GM03348 (cell line): Measurements from ENCODE around the gene B4GALT2.
A peak's percentile ranks its signal among the peaks of the same experiment; 100 is the strongest.

ENCODE experiments used
- DNase-seq: peaks from one replicate; pipeline ENCODE4 v3.0.0; 2012; ENCODE audit warnings: low spot score

B4GALT2 gene

DNA sequence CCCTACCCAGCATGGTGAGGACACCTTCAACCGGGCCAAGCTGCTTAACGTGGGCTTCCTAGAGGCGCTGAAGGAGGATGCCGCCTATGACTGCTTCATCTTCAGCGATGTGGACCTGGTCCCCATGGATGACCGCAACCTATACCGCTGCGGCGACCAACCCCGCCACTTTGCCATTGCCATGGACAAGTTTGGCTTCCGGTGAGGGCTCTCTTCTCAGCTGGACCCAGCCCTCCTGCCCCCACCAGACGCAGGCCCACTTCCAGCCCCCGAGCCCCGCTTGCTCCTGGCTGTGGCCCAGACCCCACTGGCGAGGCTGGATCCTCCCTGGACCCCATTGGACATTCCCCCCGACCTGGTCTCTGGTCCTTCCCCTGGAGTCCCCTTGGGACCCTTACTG lies 5.8 kb downstream of the B4GALT2 start:
- DNase-seq, result no peak

DNA sequence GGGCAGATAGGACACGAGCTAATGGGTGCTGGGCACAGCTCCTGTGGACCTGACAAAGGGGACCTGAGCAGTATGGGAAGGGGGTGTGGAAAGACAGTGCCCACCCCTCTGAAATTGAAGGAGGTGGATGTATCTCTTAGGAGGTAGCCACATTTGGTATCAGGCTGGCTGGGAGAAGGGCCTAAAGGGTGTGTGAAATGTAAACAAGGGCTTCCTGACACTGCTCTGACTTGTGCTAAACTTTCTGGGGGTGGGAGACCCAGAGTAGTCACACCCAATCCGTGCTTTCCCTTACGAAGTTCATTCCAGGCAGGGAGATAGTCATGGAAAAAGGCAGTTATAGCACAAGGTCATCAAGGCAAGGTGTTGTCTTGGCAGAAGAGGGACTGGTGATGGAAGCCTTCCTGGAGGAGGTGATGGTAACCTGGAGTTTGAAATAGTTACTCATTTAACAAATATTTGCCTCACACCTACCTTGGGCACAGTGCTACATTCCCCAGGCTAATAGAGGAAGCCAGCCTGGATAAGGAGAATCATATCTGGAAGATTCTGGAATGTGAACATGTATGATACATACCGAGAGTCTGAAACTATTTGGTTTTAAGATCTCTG lies 7.1 kb downstream of the B4GALT2 start:
- DNase-seq, result no peak

- DNase-seq, result no peak
These were observed 7.7 kb downstream of the B4GALT2 start for GRCh38 chr1:43986712-43987111.

DNA sequence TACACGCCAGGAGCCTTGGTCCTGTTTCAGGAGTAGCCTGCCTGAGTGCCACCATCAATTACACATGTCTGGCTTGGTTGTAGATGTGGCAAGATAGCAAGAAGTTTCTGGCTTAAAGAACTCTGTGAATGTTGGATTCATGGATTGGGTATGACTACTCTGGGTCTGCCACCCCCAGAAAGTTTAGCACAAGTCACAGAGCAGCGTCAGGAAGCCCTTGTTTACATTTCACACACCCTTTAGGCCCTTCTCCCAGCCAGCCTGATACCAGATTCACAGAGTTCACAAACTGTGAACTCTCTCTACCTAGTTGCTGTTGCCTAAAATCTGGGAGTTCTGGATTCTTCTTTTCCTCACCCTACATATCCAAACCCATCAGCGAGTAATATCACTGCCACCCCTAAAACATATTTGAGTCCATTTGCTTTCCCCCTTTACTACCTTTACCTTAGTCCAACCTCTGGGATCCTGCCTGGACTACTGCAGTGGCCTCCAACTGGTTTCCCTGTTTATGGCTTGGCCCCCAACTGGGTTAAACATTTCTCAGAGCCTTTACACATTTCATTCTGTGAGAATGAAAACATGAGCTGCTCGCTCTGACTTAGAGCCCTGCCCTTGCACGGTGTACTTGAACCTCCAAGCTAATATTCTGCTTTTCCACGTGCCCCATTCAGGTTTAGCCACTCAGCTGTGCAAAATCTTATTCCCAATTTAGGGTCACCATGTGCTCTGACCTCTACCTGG lies 8.3 kb downstream of the B4GALT2 start:
- no peak for DNase-seq

GRCh38 chr1:43990271-43991199 lies 11.5 kb downstream of the B4GALT2 start:
- DNase-seq, result peak; percentile 26

GRCh38 chr1:43991200-43991475 lies 12.1 kb downstream of the B4GALT2 start:
- DNase-seq, result no peak

DNA sequence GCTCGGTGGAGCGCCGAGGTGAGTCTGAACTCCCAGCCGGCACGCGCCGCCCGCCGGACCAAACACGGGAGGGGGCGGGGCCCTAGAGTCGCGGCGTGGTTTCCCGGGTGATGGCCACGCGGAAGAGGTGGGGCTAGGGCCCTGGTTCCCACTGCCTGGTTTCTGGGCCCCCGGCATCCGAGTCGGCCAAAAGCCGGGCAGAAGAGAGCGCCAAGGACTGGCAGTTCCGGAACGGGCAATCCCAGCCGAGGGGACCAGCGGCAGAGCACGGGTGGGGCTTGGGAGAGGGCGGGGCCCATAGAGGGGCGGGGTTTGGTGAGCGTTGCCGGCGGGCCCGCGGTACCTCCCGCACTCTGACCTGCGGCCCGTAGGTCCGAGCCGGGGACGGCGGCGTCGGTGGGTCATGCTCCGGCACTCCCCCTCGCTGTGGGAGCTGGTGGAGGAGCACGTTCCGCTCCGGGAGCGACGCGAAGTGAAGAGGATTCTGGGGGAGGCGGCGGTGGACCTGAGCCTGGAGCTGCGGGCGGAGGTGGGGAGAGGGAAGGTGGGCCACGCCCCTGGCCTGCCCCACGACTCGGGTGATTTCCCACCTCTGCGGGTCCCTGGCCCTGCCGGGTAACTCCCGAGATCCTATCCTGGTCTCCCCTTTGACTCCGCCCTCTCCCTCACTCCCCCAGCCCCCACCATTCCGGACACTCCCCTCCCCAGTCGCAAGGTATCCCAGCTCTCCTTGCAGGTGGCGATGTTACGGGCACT lies 12.6 kb downstream of the B4GALT2 start, which contains the start of gene CCDC24:
Gene CCDC24 (plus strand): TSS at position 124 of the 756 bp plus-strand sequence. CDS start 280 bp downstream, at position 404.
- peak; percentile 95 for DNase-seq

GRCh38 chr1:43992232-43992995 lies 13.4 kb downstream of the B4GALT2 start:
- no peak for DNase-seq

DNA sequence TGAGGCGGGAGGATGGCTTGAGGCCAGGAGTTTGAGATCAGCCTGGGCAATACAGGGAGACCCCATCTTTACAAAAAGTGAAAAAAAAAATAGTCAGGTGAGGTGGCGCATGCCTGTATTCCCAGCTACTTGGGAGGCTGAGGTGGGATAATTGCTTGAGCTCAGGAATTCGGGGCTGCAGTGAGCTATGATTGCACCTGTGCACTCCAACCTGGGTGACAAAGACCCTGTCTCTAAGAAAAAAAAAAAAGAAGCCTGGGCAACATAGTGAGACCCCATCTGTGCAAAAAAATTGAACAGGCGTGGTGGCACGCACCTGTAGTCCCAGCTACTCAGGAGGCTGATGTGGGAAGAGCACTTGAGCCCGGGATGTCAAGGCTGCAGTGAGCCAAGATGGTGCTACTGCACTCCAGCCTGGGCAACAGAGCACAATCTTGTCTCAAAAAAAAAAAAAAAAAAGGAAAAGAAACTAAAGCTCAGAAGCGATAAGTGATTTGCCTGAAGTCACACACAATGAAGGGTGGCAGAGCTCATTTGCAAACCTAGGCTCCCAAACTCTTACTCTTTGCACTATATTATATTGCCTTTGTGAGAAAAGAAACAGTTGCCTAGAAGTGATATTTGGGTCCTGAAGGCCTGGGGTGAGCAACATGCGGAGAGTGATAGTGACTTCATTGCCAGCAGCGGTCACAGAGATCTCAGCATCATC lies 14.3 kb downstream of the B4GALT2 start:
- DNase-seq, result no peak

- DNase-seq, result no peak
These were observed 15.1 kb downstream of the B4GALT2 start for GRCh38 chr1:43994071-43994470.

DNA sequence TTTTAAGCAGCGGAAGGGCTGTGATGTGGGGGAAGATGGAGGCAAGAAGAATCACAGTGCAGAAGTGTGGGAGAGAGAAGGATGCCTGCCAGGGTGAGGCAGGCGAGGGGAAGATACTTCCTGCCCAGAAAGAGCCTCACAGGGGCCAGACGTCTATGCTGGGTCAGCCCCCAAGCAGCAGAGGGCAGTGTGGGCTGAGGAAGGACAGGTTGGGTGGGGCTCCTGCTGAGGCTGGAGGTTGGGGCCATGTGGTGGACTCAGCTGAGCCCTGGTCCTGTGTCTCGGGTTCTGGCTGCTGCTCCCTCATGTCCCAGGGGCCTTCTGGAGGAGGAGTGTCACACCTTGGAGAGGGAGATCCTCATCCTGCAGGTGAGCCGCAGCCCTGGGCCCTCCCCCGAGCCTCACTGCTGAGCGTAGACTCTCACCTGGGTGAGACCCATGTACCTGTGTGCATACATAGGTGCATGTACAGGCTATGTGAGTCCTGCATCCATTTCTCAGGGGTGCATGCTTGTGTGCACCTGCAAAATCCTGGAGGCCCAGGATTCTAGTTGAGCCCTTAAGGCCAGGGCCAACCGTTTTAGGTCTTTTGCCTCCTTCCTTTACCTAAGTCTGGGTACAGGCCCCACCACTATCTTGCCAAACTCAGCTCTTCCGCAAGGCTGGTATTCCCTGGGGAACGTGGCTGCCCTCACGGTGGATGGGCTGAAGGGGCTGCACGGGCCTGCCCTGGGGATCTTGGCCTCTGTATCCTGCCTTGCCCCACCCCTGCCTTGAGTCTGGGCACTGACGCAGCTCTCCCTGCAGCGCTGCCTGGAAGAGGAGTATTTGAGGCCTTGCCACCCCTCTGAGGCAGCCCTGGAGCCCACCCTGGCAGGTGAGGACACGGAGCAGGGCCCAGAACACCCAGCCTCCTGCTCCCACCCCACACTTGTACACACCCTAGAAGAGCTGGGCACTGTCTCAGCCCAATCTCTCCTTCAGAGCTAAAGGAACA lies 16.1 kb downstream of the B4GALT2 start:
- DNase-seq, result peak; percentile 63

GRCh38 chr1:43995984-43996732 lies 17.1 kb downstream of the B4GALT2 start:
- DNase-seq, result no peak

DNA sequence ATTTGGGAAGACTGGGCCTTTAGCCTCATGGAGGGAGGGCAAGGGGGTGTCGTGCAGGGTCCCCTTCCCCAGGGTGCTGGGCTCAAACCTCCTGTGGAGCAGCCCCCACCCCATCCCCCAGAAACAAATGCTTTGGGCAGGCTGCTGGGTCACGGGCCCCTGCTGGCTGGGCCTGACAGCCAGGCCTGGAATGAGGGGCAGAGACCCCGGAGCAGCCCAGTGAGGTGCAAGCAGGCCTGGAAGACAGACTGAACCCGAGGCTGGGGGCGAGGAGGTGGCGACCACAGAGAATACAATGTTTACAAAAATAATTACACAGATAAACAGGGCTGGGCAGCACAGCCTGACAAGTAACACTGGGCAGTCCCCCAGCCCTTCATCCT lies 17.7 kb downstream of the B4GALT2 start:
- DNase-seq, result no peak

DNA sequence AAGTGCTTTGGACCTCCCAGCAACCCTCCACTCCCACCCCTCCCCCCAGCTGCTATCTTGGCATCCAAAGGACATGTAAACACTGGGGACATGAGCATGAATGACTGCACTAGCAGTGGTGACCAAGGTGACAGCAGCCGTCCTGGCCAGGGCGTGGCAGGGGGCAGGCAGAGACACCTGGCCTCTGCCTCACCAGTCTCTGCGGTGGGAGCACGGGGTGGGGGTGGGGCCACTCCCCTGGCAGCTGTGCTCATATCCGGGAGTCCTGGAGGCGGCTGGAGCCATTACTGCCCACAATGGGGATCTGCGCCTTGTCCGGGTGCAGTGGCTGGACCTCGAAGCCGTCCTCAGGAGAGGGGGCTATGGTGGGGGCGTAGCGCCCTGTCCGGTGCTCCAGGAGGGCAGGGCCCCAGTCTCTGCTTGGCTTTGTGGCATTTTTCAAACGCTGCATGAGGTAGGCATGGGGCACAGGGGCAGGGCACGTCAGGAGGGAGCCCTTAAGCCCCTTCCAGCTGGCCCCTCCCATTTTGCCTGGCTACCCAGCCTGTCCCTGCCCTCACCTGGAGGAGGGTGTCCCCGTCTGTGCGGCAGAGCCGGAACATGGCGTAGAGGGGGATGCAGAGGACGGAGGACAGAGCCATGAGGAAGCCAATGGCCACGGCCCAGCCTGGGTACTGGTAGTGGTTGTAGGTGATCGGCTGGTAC lies 18.4 kb downstream of the B4GALT2 start:
- DNase-seq, result no peak

DNA sequence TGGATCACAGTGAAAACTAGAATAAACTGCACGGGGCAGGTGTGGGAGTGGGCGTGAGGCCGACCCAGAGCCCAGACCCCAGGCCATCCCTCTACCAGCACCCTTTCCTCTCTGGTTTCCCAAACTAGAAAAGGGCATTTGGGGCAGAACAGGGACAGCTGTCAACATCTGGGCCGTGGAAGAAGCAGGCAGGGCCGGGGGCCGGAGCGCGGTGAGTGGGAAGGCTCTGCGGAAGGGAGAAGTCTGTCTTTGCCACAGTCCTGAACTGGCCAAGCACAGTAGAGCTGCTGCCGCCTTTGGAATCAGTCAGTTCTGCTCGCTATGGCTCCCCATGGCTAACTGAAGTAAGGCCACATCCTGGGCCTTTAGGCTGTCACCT lies 19.0 kb downstream of the B4GALT2 start:
- no peak for DNase-seq

DNA sequence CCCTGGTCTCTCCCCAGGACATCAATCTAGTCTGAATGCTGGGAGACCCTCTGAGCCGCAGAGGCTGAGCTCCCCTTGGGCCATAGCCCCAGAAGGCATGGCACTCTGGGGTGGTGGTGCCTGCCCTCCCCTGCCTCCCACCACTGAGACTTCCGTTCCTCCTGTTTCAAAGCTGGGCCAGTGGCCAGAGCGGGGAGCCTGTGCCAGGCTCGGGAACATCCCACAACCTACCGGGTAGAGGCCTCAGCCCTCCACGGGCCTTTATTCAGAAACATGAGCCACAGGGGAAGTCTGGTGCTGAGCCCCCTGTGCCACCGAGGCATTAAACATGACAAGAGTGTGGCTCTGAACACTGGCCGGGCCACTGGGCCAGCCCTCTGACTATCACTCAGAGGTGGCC lies 20.4 kb downstream of the B4GALT2 start:
- DNase-seq, result no peak

GRCh38 chr1:44000122-44000665 lies 21.2 kb downstream of the B4GALT2 start:
- DNase-seq, result no peak

DNA sequence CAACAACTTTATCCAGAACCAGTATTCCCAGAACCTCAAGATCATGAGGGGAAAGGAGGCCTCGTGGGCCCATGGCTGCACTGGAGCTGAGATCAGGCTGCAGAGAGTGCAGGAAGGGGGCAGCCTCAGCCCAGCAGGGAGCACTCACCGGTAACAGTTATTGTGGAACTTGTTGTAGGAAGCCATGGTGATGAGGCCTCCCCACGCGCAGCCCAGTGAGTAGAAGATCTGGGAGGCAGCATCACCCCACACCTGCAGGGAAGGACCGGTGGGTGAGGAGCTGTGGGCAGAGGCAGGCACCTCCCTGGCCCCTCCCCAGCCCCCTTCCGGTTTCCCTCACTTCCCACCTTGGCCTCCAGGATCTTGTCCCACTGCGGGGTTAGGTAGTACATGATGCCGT lies 23.2 kb downstream of the B4GALT2 start:
- no peak for DNase-seq
